Activated CD4-positive, alpha-beta T cell treated with anti-CD3 and anti-CD28 coated beads, Interleukin-2, Interleukin-6, amounts not matched to agents 100 ng/mL and 50 ng/mL, durations not matched to agents 16 hours and 8 hours (primary cell): ENCODE data around the gene CABCOCO1.

Experiments used
- DNase-seq: peaks from one replicate; pipeline ENCODE4 v3.0.0-alpha.2; 2020

Gene CABCOCO1, protein sequence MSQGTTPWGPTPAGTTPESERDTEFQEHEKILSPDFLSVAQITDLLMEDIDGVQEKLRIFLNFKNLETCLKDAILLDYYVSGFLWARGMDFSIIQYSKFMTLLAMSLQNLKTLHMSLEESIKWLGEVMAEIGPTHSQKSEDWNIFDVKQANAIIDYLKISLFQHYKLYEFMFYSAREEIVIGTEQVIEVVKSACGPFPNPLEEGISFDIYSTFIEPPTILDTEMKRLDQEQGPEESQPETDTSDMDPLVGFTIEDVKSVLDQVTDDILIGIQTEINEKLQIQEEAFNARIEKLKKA

DNA sequence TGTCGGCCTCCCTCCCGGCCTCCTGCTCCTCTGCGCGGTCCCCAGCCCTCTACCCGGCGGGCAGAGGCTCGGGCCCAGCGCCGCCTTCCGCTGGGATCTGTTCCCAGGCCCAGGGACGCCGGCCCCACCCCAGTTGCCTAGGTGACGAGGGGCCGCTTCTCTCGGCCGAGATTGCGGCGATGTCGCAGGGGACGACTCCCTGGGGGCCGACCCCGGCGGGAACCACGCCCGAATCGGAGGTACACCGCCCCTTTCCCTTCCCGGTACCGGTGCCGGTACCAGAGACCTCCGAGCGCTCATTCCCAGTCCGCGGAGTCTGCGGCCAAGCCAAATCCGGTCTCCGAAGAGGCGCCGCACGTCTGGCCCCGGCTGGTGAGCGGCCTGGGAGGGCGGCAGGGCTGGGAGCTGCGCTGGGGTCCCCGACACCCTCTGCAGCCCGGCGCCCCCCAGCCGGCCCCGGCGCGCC is at the start of gene CABCOCO1:
TSS of gene CABCOCO1 (plus strand) at position 136 of the 466 bp plus-strand sequence. CDS start at position 180, 44 bp downstream.
- DNase-seq, result no peak

- DNase-seq, result no peak
Observed at GRCh38 chr10:61613665-61614064, 49.1 kb upstream of the CABCOCO1 start.

GRCh38 chr10:61616611-61617010 is 46.1 kb upstream of the CABCOCO1 start:
- no peak for DNase-seq

GRCh38 chr10:61617180-61617579 is 45.5 kb upstream of the CABCOCO1 start:
- no peak for DNase-seq

GRCh38 chr10:61617586-61617985 is 45.1 kb upstream of the CABCOCO1 start:
- no peak for DNase-seq

GRCh38 chr10:61618388-61618961 is 44.3 kb upstream of the CABCOCO1 start:
- no peak for DNase-seq

- DNase-seq, result no peak
Observed at GRCh38 chr10:61620506-61620905, 42.2 kb upstream of the CABCOCO1 start.

- DNase-seq, result no peak
Observed at GRCh38 chr10:61621605-61622051, 41.1 kb upstream of the CABCOCO1 start.

GRCh38 chr10:61623161-61623560 is 39.6 kb upstream of the CABCOCO1 start:
- no peak for DNase-seq

GRCh38 chr10:61626209-61626608 is 36.5 kb upstream of the CABCOCO1 start:
- no peak for DNase-seq

DNA sequence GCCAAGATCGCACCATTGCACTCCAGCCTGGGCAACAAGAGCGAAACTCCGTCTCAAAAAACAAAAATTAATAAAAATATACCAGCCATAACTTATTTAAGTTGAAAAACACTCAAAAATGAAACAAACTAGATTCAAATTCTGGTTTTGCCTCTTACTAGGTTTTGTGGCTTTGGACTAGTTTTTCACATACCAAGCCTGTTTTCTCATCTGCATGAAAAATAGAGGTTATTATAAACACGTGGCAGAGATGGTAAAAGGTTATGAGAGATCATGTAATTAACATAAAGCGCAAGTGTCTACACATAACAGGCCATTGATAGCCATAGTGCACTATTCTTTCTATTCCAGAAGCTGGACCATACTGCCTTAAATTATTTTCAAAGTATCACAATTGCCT is 35.5 kb upstream of the CABCOCO1 start:
- DNase-seq, result no peak

GRCh38 chr10:61628151-61628874 is 34.4 kb upstream of the CABCOCO1 start:
- no peak for DNase-seq

DNA sequence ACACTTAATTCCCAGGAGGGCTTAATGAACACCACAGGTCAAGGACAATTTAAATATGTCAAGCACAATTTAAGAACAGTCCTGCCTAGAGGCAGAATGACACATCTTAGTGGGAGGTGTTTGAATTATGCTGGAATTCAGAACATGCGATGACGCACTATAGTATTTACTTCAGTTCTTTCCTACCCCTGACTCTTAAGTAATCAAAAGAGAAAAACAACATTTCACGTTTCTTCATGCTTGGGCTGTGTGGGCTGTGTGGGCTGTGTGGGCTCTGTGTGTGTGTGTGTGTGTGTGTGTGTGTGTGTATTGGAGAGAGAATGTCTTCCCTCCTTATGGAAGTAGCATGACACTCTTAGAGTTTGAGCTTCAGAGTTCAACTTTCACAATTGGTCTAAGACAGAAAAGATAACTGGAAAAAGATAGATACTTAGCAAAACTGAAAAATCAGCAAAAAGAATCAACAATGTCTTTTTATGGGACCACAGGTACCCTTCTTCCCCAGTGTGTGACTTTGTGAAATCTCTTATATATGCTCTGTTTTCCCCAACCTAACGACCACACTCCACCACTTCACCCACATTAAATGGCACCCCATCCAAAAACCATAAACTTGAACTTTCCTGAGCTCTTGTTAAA is 33.7 kb upstream of the CABCOCO1 start:
- DNase-seq, result no peak

DNA sequence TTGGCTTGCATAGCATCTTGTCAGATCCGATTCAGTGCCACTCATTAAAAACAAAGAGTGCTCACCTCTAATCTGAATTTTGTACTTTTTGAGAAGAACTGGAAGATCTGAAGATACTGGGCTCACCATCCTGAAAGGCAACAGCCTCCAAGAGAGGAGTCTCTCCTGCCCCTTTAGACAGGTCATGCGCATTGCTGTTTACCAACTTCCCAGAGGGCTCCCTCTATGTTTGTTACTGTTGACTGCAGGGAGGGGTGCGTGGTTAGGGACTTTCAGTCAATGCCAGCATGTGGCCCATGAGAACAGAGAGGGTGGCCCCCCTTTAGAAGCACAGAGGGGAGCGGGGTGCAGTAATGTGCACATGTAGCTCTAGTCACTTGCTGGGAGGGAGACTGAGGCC is 33.2 kb upstream of the CABCOCO1 start:
- DNase-seq, result no peak

DNA sequence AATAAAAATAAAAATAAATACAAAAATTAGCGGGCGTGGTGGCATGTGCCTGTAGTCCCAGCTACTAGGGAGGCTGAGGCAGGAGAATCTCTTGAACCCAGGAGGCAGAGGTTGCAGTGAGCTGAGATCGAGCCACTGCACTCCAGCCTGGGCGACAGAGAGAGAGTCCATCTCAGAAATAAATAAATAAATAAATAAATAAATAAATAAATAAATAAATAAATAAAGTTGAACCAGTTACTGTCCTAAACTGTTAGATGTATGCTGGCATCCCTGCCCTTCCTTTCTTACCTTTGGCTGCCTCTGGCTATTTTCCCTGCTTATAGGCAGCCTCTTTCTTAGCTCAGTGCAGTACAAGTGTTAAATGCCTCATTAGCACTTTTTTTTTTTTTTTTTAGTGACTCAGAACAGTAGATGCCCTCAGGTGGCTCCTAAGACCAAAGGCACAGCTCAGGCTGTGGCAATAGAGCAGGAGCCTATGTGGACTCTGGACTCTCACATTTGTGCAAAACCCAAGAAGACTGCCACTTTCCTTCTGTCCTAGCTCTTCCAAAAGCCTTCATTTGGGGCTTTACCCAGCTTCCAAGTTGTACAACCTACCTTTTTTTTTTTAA is 30.6 kb upstream of the CABCOCO1 start:
- no peak for DNase-seq

DNA sequence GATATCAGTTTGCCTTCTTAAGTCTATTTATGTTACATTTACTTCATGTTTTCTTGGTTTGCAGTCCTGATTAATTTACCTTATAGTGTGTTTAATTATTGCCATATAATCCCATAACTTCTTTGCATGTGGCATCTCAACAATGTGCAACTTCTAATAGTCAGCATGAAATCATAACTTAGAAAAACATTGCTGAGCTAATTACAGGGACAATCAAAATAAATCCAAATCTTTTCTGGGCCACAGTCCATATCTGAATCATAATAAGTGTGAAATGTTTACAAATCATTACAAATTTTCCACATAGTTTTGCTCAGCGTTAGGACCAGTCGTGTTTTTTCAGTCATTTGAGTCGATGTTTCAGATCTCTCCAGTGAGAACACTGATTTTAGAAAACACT is 29.1 kb upstream of the CABCOCO1 start:
- no peak for DNase-seq

GRCh38 chr10:61634746-61635145 is 28.0 kb upstream of the CABCOCO1 start:
- DNase-seq, result no peak

GRCh38 chr10:61635471-61635870 is 27.3 kb upstream of the CABCOCO1 start:
- no peak for DNase-seq

GRCh38 chr10:61635932-61636331 is 26.8 kb upstream of the CABCOCO1 start:
- no peak for DNase-seq

DNA sequence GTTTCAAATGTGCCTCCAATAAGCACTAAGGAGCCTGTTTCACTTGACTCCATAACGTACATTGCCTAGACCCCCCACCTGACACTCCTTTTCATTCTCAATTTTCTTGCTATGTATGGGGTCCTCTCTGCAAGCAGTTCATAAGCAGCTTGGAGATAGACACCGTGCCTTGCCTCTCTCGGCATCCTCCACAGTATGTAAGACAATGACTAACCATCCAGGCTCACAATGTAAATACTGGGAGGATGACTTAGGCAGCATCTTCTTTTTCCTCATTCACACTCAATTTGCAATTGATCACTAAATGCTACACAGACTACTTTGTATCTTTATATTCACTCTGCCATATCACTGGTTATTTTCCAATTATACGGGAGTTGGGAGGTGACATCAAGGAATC is 22.8 kb upstream of the CABCOCO1 start:
- DNase-seq, result no peak

GRCh38 chr10:61640856-61641255 is 21.9 kb upstream of the CABCOCO1 start:
- DNase-seq, result no peak

- no peak for DNase-seq
Observed at GRCh38 chr10:61642150-61642571, 20.6 kb upstream of the CABCOCO1 start.

DNA sequence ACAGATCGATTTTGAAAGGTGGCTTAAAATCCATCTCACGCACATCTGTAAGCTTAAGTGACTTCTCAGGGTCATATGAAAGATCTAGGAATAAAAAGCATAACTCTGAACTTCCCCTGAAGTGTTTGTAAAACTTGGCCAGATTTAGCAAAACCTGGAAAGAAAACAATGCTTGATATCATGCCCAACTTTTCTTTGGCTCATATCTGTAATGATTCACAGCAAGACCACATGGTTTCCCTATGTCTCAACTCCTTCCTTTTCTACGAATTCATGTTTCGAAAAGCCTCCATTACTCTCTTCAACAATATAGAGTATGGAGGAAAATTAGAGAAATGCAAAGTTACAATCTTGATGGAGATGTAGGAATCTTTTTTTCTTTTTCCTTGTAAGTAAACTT is 20.1 kb upstream of the CABCOCO1 start:
- DNase-seq, result peak; percentile 18
